H1 (cell line): Measurements from ENCODE around the gene NFKBIZ. TPM values are rescaled to one million over a fixed set of nuclear protein-coding genes. Genes with fewer than 3 reads are reported as not detected.

ENCODE experiments used
- SAP30 ChIP-seq: fragments of 300-600 bp; sonication (generic); IDR thresholded peaks from 2 replicates; pipeline ENCODE4 v1.7.1; 2012; ENCODE audit warnings: low read length, moderate library complexity, mild to moderate bottlenecking, inconsistent platforms; ENCODE audit not compliant: insufficient read depth, insufficient replicate concordance
- polyA plus RNA-seq, 7 experiments: library from polyadenylated mRNA; depleted of rRNA in 3 of 7; stranded (reverse) in 5 of 7; unstranded in 2 of 7; fragments of >200 nt in 5 of 7; fragments of 200-250 nt in 2 of 7; gene quantifications; 1 replicate in 5 of 7; 2 replicates in 1 of 7; 4 replicates in 1 of 7; pipeline versions ENCODE4 v1.2.1 to v1.2.3, GENCODE V29; 2011 to 2013; ENCODE audit warnings: missing spikeins in 2 of 7, mixed read lengths in 2 of 7
- total RNA-seq: library from RNA; stranded (reverse); fragmentation: NEBNext Ultra II Directional; extraction: Animal tissue kit (Norgen Biotek cat#: 25700); gene quantifications from 2 replicates; pipeline ENCODE4 v1.2.1, GENCODE V29; 2021

NFKBIZ gene
- total and polyA plus RNA-seq, 2 of the 8 experiments (the other 6 are each of a cell fraction or from before 2014, with no cell fraction given): 7.2 to 24.5 TPM

DNA sequence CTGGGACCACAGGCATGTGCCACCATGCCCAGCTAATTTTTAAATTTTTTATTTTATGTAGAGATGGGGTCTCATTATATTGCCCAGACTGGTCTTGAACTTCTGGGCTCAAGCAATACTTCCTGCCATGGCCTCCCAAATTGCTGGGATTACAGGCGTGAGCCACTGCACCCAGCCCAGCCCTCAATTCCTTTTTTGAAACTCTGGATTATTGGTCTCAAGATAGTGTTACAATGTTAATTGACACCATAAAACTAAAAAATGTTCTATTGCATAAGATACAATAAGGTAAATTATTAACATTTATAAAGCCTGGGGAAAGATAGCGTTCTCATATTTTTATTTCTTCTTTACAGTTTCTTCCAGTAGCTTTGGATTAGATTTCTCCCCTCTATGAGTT is 3.9 kb upstream of the NFKBIZ start (continued):
- TF ChIP-seq SAP30: no peak
